Mammary epithelial cell (primary cell): Measurements from ENCODE around the gene YARS1.

ENCODE experiments used
- CTCF ChIP-seq, 2 donors: IDR thresholded peaks in 1 of 2; conservative IDR thresholded peaks in 1 of 2; 2 replicates each; pipeline ENCODE4 v1.5.1; 2011 to 2012; ENCODE audit warnings: inconsistent platforms in 2 of 2, low read length in 2 of 2, mild to moderate bottlenecking in 2 of 2, control low read depth in 1 of 2, low read depth in 1 of 2; ENCODE audit not compliant: insufficient read depth in 1 of 2; ENCODE audit errors: extremely low read depth in 1 of 2
- EZH2 ChIP-seq: IDR thresholded peaks from 2 replicates; pipeline ENCODE4 v1.6.1; 2012; ENCODE audit warnings: low read length, inconsistent platforms, borderline replicate concordance

- no peak for TF ChIP-seq CTCF (conservative IDR thresholded peaks at IDR 0.05 in 1 of 2, IDR thresholded peaks at IDR 0.05 in 1 of 2; ENCODE audit: extremely low read depth in 1 of 2, insufficient read depth in 1 of 2, low read depth in 1 of 2, low read length in 2 of 2)
- TF ChIP-seq EZH2: no peak
Observed at GRCh38 chr1:32759521-32759981, 57.6 kb downstream of the YARS1 start.
